Ascending aorta (tissue), 2 donors: Measurements from ENCODE around the gene SYT3. TPM values are rescaled to one million over a fixed set of nuclear protein-coding genes. Genes with fewer than 3 reads are reported as not detected.

Experiments
- DNase-seq, 2 donors: peaks; one replicate each; pipeline ENCODE4 v3.0.0-alpha.2; 2019; ENCODE audit warnings: low spot score in 2 of 2
- H3K27ac ChIP-seq, 2 donors: fragments of 200-600 bp; sonication (generic); one replicate each; pipeline ENCODE4 v1.5.1; 2016 to 2017; ENCODE audit warnings: mild to moderate bottlenecking in 1 of 2
- H3K27me3 ChIP-seq: fragments of 200-600 bp; sonication (generic); one replicate; pipeline ENCODE4 v1.5.1; 2017
- H3K36me3 ChIP-seq, 2 donors: fragments of 200-600 bp; sonication (generic); one replicate each; pipeline ENCODE4 v1.5.1; 2016
- H3K4me1 ChIP-seq, 2 donors: fragments of 200-600 bp; sonication (generic); one replicate each; pipeline ENCODE4 v1.5.1; 2016 to 2017; ENCODE audit warnings: mild to moderate bottlenecking in 1 of 2
- H3K4me3 ChIP-seq, 2 donors: fragments of 200-600 bp; sonication (generic); one replicate each; pipeline ENCODE4 v1.5.1; 2016 to 2017; ENCODE audit warnings: mild to moderate bottlenecking in 1 of 2
- H3K9me3 ChIP-seq, 2 donors: fragments of 200-600 bp; sonication (generic); one replicate each; pipeline ENCODE4 v1.5.1; 2016
- intact Hi-C: fragments of 100-400 bp; cut with DNase I; formaldehyde crosslinking; loops from one replicate; pipeline ENCODE4 v1.15.1; 2023
- total RNA-seq: library from RNA; depleted of rRNA; stranded (reverse); fragments of >200 nt; gene quantifications from one replicate; pipeline ENCODE4 v1.1.0, GENCODE V29; 2016
- TF ChIP-seq, protein P1 (sequence below), 3 experiments: fragments of 200-600 bp in 2 of 3; fragments of 450-650 bp in 1 of 3; sonication (generic) in 2 of 3; IDR thresholded peaks; one replicate each; pipeline ENCODE4 v1.5.1; 2016 to 2019; ENCODE audit warnings: antibody characterized with exemption in 3 of 3, mild to moderate bottlenecking in 1 of 3, moderate library complexity in 1 of 3

The SYT3 gene
- total RNA-seq, 1 donor from 2014 or later, result 2.2 TPM

DNA sequence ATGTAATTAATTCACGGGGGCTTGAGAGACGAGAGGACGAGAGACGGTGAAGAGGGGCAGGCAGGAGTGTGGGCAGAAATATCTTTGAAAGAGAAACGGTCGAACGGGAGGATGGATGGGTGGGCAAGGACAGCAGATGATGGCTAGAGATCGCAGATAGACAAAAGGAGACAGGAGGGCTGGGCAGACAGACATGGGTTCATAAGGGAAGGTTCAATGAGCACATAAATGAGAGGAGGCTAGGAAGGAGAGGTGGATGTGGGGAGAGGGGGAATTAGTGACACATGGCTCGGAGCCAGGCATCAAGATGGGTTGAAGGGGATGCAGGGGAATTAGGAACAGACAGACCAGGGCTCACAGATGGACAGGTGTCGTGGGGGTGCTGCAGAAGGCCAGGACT is 1.1 kb downstream of the SYT3 start:
- peaks cover 6 to 12% of the 10 kb centered on the region in 2 donors for H3K9me3 ChIP-seq
- H3K36me3 ChIP-seq, result no peaks in the 10 kb centered on the region
- intact Hi-C loops, result no loop called here
- H3K27ac ChIP-seq, result no peak overlapping the region
- no peaks in the 10 kb centered on the region for H3K27me3 ChIP-seq
- no peak overlapping the region for H3K4me3 ChIP-seq
- no peak for DNase-seq
- no peaks in the 10 kb centered on the region for H3K4me1 ChIP-seq
- TF ChIP-seq, protein P1, sequence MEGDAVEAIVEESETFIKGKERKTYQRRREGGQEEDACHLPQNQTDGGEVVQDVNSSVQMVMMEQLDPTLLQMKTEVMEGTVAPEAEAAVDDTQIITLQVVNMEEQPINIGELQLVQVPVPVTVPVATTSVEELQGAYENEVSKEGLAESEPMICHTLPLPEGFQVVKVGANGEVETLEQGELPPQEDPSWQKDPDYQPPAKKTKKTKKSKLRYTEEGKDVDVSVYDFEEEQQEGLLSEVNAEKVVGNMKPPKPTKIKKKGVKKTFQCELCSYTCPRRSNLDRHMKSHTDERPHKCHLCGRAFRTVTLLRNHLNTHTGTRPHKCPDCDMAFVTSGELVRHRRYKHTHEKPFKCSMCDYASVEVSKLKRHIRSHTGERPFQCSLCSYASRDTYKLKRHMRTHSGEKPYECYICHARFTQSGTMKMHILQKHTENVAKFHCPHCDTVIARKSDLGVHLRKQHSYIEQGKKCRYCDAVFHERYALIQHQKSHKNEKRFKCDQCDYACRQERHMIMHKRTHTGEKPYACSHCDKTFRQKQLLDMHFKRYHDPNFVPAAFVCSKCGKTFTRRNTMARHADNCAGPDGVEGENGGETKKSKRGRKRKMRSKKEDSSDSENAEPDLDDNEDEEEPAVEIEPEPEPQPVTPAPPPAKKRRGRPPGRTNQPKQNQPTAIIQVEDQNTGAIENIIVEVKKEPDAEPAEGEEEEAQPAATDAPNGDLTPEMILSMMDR (IDR thresholded peaks at IDR 0.05), result no peak

DNA sequence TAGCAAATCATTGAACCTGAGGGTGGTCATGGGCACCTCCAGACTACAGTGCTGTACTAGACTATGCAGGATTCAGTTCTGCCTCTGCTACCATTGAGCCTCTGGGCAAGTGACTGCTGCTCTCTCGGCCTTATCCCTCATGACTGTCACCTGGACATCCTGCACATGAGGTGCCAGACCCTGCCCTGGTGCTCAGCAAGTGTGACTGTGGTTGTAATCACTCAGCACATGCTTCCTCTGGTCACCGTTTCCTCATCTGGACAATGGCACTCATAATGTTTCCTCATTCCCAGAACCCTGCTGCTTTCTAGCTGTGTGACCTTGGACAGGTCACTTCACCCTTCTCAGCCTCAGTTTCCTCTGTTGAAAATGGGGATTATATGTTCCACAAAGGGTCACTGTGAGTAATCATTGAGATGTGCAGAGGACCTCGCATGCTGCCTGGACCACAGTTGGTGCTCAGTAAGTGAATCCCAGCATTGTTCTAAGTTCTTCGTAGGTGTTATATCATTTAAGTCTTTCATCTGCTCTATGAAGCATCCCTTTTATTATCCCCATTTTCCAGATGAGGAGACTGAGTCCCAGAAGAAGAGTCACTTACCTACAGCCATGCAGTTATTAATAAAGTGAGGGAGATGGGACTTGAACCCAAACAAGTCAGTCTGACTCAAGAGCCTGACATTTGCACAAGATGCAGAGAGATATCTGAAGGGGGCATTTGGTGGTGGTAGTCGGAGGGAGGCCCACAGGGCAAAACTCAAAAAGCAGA is 3.2 kb downstream of the SYT3 start:
- H3K9me3 ChIP-seq, result peaks cover 10 to 14% of the 10 kb centered on the region in 2 donors
- TF ChIP-seq, protein P1 (IDR thresholded peaks at IDR 0.05), result no peak
- DNase-seq, result no peak
- intact Hi-C loops, result no loop called here
- no peaks in the 10 kb centered on the region for H3K4me1 ChIP-seq
- H3K27ac ChIP-seq, result no peak overlapping the region
- no peaks in the 10 kb centered on the region for H3K27me3 ChIP-seq
- H3K36me3 ChIP-seq, result no peaks in the 10 kb centered on the region
- no peak overlapping the region for H3K4me3 ChIP-seq

DNA sequence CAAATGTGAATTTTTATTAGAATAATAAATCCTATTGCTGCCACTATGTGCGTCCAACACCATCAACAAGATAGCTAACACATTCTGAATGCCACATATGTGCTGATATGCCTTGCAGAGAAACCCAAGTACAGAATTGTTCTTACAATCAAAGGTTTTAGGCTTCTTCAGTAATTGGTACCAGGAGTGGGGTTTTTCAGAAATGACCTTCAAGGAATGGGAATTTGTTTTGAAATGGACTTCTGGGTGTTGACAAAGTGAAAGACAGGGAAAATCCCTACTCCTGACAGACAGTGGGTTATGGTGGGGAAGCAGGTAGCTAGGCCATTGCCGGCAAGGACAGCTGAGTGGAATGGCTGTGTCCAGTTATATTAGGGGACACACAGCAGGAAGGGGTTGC is 5.7 kb downstream of the SYT3 start:
- H3K4me3 ChIP-seq, result no peak overlapping the region
- H3K9me3 ChIP-seq, result peaks cover 10 to 14% of the 10 kb centered on the region in 2 donors
- TF ChIP-seq, protein P1 (IDR thresholded peaks at IDR 0.05), result no peak
- intact Hi-C loops, result no loop called here
- H3K4me1 ChIP-seq, result no peaks in the 10 kb centered on the region
- H3K27ac ChIP-seq, result no peak overlapping the region
- no peaks in the 10 kb centered on the region for H3K36me3 ChIP-seq
- no peaks in the 10 kb centered on the region for H3K27me3 ChIP-seq
- DNase-seq, result no peak

DNA sequence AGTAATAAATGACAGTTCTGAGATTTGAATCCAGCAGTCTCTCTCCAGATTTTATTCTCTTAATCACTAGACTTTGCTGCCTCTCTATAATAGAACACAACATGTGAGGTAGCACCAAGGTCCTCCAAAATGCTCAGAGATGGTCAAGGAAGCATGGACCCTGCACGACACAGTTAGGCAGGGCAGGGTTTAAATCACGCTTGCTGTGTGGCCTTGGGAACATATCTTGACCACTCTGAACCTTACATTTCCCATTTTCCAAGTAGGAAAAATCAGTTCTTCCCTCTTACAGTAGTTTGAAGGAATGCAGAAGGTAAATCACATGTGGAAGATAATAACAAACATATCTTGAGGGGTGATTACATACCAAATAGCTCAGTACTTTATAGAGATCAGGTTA is 6.3 kb downstream of the SYT3 start:
- no peaks in the 10 kb centered on the region for H3K27me3 ChIP-seq
- no peaks in the 10 kb centered on the region for H3K4me1 ChIP-seq
- no peak overlapping the region for H3K4me3 ChIP-seq

DNA sequence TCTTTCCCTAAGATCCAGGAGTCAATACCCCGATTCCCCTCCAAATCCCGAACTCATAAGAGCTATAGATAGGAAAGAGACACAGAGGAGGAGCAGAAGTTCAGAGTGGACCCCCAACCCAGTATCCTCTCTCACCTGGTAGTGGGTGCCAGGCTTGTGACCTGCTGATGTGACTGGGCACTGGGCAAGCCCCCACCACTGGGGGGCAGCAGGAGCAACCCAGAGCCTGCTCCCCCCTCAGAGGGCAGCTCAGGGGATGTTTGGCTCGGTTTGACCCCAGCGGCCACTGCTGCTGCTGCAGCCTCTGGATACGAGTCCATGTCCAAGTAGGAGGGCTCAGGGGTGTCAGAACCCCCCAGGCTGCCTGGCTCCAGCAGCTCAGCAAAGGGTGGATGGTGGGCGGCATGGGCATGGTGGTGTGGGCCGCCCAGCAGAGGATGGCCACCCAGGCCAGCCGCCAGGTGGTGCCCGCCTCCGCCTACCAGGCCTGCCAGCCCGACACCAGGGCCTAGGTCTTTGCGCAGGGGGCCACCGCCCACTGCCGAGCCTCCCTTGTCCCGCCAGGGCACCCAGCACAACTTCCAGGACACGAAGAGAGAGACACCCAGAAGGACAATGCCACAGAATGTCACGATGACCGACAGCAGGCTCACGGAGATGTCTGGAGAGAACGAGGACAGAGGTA is 7.4 kb downstream of the SYT3 start:
- H3K27me3 ChIP-seq, result no peaks in the 10 kb centered on the region
- H3K36me3 ChIP-seq, result no peaks in the 10 kb centered on the region
- H3K4me1 ChIP-seq, result no peaks in the 10 kb centered on the region
- H3K9me3 ChIP-seq, result peaks cover 10 to 14% of the 10 kb centered on the region in 2 donors
- intact Hi-C loops, result no loop called here
- no peak overlapping the region for H3K4me3 ChIP-seq
- no peak for DNase-seq
- TF ChIP-seq, protein P1 (IDR thresholded peaks at IDR 0.05), result no peak
- H3K27ac ChIP-seq, result no peak overlapping the region

More for the DNA sequence above, 6.3 kb downstream of the SYT3 start:
- DNase-seq, result no peak
- Histone ChIP-seq H3K36me3 (no peaks in the 10 kb centered on the region), H3K27ac (no peak overlapping the region), H3K9me3 (peaks cover 10 to 14% of the 10 kb centered on the region in 2 donors)
- TF ChIP-seq, protein P1 (IDR thresholded peaks at IDR 0.05), result no peak
- intact Hi-C loops, result no loop called here
